Glomerular endothelial cell (primary cell): ENCODE results near the gene SDR42E2. TPM values are rescaled to one million over a fixed set of nuclear protein-coding genes. Genes with fewer than 3 reads are reported as not detected.
A peak's percentile ranks its signal among the peaks of the same experiment; 100 is the strongest.
"Not testable (repeated sequence)": the region's sequence is repeated elsewhere in the genome, so short reads cannot be mapped to it uniquely, and the experiment has no call there.

Experiments used
- DNase-seq: peaks from one replicate; pipeline ENCODE4 v3.0.0-alpha.2; 2011; ENCODE audit warnings: low read depth, low spot score; ENCODE audit errors: extremely low read depth
- total RNA-seq: library from RNA; depleted of rRNA; stranded (reverse); fragments of >200 nt; gene quantifications from 2 replicates; pipeline ENCODE4 v1.2.3, GENCODE V29; 2015

Gene SDR42E2
- total RNA-seq, 1 donor from 2014 or later, result not detected

DNA sequence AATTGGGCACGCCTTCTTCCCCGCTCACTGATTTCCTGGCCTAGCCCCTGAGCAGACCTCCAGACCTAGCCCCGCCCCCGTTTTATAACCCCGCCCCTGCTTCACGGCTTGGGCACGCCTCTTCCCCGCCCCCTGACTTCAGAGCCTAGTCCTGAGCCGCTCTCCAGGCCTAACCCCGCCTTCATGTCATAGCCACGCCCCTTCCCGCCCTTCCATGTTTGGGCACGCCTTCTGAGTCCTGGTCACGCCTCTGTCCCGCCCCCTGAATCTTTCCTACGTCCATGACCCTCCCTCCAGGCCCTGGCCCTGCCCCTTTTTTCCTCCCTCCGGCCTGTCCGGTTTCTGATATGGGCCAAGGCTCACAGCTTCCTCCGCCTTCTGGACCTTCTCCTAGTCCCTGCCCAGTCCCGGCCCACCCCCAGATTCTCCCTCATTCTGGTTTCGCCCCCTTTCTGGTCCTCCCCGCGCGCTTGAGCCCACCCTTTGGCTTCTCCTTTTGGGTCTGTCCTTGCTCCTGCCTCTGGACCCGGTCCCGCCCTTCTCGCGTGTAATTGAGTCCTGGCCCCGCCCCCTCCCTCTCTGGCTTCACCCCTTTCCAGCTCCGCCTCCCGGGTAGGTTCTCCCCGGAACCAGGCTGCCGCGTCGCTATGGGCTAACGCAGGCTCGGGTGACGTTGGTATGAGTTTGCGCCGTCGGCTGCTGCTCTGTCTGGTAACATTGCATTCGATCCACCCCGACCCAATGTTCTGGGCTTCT is 28.6 kb downstream of the SDR42E2 start:
- peak; percentile 99 for DNase-seq

DNA sequence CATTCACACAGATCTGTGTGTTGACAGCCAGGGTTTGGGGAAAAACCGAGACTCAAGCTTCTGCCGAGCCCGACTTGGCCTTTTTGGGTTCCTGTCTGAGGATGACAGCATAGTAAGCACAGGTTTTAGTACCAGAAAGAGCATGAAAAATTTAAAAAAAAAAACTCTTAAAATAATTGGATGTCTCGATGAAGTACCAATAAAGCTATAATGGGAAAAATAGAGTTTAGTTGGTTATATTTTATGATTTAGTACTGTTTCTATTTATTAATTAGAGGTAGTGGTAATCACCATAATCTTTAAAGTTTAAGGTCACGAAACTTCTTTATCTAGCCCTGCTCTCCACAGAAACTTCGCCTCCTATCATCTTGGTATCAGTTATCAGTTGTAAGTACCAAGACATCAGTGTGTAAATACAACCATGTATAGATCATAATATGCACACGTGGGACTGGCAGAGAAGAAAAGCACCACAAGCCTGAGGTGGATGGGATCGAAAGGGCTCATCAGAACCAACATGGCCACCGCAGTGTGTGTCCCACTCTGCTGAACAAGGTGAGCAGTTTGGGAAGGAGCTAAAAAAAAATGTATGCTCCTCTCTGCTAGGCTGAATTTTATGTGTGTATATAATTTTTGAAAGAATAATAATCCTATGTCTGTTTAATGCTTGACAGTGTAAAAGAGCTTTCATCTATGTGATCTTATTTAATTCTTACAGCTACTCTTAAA is 29.4 kb downstream of the SDR42E2 start:
- no peak for DNase-seq

DNA sequence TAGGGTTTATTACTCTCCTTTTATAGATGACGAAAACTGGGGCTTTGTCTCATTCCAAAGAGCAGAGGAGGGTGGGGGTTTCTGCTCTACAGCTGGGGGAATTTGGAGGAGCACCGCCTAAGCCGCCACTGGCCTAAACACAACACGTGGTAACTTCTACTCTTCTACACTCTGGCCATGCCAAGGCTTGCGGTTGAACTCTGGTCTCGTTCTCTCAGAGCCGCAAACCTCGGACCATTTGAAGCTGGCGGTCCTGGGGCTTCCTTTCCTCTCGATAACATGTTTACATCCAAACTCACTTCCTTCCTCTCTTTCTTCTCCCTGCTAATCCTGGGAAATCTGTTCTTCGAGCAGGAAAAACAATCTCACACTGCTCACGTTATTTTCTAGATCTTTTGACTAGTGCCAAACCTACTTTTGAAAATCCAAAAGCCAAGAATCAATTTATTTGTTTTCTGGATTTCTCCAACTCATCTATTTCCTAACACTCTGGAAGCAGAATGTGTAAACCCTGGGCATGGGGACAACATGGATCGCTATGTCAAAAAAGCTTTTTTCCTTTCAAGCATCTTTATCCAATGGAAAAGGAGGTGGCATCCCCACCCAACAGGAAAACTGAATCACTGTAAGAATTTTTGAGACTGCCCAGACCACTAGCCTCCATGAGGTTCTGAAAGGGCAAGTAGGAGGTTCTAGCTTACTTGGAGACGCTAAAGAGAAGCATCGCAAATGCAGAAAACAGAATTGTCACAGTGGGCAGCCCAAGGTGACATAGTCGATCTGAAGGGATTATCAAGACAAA is 30.2 kb downstream of the SDR42E2 start:
- no peak for DNase-seq

DNA sequence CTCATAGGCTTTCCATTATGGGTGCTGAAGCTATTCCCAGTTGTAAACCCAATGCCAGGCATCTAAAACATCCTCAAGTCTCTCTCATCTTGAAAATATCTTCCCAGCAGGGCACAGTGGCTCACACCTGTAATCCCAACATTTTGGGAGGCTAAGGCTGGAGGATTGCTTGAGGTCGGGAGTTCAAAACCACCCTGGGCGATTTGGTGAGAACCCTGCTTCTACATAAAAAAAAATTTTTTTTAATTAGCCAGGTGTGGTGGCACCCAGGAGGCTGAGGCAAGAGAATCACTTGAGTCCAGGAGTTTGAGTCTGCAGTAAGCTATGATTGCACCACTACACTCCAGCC is 30.7 kb downstream of the SDR42E2 start:
- no peak for DNase-seq

DNA sequence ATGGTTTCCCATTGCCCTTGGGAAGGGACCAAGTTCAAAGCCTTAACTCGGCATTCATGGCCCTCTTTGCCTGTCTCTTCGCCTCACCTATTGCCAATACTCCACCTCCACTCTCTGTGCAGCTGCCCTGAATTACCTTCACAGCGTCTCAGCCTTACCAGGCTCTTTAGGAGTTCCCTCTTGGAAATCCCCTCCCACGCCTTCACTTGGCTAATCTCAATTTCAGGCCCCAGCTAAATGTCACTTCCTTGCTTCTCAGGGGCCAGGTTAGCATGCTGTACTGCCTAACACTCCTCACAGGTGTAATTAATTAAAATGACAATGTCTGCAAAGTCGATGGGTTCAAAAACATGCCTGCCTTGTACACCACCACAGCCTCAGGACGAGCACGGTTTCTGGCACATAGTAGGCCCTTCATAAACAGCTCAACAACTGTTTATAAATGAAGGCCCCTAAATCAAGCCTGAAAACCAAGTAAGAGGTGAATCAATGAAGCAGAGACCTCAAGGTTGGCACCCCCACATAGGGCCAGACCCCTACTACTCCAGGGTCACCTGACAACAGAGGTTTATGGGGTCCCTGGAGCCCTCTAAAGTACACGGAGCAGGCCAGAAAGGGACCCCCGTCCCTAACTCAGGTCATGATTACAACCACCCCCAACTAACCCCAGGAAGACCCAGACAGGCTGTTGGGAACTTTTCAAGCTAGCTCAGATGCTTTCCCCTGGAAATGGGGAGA is 32.6 kb downstream of the SDR42E2 start:
- no peak for DNase-seq

DNA sequence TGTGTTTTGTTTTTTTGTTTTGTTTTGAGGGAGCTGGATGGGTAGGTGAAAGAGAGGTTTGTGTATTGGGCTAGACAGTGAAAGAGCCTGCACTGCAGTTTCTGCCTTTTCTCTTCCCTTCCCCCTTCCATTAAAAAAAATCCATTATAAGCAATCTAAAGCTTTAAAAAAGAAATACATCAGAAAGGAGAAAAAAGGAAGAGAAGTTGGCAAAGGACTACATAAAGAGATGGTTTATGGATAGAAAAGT is 33.1 kb downstream of the SDR42E2 start:
- no peak for DNase-seq

DNA sequence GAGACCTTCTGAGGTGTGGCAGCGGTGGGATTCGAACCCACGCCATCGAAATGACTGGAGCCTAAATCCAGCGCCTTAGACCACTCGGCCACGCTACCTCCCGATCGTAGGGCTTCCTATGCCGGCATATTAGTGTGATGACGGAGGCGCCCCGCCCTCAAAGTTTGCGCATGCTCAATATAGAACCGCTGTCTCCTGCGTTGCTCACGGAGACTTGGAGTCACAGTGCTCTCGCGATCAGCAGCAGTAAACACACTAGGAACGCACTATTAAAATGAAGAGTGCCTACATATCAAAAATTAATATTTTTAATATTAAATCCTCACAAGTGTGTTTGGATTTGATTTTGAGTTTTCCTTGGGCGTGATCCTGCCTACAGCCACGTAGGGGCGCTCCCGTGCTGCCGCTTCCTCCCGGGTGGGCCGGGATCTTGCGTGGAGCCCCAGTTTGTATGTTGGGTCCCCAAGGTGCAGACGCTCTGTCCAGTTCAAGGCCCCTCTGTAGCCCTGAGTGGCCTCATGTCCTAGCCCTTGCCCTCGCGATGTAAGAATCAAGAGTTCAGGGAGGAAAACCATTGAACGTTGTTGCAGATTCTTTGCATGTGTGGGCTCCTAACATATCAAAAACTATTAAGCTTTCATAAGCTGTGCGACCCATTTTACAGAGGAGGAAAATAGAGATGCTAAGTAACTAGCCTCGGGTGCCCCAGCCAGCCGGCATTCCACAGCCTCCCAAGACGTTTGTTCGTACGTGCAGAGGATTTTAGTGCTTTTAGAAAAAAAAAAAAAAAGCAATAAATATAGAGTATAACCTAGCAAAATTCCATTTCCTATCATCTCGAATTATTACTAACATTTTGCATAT is 33.6 kb downstream of the SDR42E2 start:
- no peak for DNase-seq

DNA sequence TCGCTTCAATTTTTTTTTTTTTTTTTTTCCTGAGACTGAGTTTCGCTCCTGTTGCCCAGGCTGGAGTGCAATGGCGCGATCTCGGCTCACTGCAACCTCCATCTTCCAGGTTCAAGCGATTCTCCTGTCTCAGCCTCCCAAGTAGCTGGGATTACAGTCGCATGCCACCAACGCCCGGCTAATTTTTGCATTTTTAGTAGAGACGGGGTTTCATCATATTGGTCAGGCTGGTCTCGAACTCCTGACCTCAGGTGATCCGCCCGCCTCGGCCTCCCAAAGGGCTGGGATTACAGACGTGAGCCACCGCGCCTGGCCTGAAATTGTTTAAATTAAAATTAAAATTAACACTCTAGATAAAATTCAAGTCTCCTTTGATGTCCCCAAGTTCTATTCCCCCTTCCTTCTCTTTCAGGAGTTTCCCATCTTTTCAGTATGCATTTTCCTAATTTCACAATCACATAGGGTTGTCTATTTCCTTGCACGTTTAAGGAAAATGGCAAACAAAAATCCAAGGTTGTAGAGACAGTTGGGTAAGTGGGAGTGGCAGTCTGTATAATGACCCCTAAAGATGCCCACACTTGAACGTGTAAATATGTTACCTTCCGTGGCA is 34.4 kb downstream of the SDR42E2 start:
- DNase-seq, result not testable (repeated sequence)

DNA sequence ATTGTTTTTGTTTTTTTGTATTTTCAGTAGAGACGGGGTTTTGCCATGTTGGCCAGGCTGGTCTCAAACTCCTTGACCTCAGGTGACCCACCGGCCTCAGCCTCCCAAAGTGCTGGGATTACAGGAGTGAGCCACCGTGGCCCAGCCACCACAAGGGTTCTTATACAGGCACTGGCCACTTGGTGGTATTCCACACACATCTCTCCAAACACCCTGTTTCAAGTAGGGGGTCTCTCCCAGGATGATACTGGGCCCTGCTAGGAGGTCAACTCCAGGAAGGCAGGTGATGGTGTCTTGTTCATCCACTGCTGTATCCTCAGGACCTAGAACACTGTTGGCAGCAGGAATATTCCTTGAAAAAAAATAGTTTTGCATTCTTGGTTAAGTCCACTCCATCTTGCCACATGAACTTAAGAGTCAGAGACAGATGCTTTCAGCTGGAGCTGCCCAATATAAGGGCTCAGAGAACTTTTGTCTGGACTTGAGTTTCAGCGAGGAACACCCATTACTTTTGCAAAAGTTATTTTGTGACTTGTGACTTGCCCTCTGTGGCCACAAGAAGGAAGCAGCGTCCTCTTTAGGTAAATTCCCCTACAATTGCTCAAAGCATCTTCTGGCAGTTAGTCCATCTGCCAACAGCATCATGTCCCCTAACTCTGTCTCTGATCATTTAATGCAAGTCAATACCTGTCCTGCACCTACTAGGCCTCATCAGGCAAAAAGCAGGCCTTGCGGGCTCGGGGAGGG is 36.4 kb downstream of the SDR42E2 start:
- DNase-seq, result no peak

DNA sequence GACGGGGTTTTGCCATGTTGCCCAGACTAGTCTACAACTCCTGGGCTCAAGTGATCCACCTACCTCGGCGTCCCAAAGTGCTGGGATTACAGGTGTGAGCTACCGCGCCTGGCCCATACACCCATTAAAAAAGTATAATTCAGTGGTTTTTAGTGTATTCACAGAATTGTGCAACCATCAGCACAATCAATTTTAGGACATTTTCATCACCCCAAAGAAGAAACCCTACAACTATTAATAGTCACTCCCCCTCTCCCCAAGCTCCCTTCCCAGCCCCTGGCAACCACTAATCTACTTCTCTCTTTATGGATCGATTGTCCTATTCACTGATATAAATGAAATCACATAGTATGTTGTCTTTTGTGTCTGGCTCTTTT is 39.9 kb downstream of the SDR42E2 start:
- no peak for DNase-seq

DNA sequence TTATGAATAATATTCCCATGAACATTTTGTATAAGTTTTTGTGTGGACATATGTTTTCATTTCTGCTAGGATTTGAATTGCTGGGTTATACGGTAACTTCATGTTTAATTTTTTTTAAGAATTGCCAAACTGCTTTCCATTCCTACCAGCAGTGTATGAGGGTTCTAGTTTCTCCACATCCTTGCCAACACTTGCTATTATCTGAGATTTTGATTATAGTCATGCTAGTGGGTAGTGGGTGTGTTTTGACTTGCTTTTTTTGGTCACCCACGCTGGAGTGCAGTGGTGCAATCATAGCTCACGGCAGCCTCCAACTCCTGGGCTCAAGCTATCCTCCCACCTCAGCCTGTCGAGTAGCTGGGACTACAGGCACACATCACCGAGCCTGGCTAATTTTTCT is 40.8 kb downstream of the SDR42E2 start:
- no peak for DNase-seq

DNA sequence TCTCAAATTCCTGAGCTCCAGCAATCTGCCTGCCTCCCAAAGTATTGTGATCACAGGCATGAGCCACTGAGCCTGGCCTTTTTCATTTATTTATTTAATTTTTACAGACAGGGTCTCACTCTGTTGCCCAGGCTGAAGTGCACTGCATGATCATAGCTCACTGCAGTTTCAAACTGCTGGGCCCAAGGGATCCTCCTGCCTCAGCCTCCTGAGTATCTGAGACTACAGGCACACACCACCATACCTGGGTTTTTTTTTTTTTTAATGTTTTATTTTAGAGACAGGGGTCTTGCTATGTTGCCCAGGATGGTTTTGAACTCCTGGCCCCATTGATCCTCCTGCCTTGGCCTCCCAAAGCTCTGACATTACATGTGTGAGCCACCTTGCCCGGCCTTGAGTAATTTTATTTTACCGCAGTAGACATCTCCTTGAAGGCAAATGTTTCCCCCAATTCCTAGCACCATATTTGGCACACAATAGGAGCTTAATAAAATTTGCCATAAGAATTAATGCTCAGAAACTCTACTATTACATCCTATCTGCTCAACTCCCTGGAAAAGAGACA is 41.9 kb downstream of the SDR42E2 start:
- no peak for DNase-seq

DNA sequence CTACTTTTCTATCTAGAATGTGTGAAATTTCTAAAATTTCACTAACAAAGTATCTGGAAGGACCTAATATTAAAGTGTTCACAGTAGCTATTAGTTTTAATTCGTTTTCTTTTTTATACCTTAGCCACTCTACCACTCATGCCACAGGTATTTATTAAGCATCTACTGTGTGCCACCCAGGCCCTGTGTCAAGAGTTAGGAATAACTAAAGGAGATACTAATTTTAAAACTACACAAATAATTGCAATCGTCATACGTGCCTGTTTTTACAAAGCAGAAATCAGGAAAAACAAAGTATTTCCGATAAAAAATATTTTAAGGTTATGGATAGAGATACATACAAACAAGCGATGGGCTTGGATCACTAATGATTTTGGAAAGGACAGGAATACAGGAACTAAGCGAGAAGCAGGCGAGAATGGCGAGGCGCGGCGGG is 43.3 kb downstream of the SDR42E2 start:
- DNase-seq, result no peak

DNA sequence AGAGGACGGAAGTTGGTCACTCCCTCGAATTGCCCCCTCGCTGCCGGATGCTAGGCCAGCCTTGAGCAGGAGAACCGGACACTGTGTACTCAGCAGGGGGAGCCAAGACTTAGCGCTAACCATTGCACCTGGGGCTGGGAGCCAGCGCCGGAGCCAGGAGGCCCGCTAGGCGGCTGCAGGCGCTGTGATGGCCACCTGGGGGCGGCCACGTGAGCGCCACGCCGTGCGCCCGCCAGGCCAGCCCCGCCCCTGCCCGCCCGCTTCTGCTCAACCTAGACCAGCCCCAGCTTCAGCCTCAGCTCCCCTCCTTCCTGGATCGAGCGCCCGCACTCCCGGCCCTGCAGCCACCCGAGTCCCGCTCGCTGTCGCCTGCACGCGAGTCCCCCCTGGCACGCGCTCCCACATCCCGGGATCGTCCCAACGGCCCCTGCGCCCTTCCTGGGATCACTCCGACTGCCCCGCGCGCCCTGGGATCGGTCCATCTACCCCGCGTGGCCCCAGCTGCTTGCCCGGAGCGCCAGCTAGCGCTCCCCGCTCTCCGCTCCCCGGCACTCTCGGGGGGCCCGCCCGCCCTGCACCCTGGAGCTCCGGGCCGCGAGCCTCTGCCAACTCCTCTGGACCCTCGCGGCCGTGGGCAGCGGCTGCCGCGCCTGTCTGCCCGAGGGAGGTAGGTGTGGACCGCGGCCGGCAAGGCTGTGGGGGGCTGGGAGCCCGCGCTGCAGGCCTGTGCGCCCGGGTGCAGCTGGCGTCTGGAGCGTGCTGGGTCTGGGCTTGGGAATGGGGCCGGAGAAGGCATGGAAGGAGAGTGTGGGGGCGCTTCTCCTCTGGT is 43.9 kb downstream of the SDR42E2 start, which contains the start of gene EEF2K:
Gene EEF2K (plus strand): TSS at position 266 of the 829 bp plus-strand sequence. CDS start 19,452 bp downstream, outside the sequence.
- DNase-seq, result no peak

DNA sequence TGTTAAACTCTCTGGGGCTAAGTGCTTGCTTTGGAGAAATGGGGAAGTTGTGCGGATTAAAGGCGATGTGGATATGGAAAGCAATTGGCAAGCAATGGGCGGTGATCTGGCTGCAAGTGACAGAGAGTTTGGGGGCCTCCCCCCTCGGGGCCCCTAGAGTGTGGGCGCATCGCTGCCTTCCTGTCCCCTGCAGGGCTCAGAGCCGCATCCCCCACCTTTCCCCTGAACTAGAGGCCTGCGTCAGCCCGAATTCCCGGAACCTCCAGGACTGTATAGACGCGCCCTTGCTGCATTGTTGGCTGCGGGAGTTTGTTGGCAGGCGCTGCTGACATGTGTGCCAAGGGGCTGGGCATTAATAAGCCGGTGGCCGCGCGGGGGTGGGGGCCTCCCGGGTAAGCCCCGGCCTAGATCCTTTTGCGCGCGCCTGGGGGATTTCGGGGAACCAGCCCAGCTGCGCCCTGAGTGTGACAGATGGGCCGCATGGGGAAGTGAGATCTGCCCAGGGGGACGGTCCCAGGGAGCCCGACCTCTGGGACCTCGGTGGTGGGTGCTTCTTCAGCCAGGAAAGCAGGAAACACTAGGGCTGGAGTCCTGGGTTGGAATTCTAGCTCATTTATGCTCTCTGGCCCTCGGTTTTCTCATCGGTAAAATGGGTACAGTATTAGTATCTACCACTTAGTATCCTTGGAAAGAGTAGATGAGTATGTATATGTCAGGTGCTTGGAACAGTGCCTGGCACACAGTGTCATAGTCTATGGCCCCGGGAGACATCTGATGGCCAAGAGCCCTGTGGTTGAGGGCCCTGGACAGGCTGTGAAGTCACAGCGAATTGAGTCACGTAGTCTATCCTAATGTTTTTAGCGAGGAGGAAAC is 44.8 kb downstream of the SDR42E2 start:
- DNase-seq, result no peak

DNA sequence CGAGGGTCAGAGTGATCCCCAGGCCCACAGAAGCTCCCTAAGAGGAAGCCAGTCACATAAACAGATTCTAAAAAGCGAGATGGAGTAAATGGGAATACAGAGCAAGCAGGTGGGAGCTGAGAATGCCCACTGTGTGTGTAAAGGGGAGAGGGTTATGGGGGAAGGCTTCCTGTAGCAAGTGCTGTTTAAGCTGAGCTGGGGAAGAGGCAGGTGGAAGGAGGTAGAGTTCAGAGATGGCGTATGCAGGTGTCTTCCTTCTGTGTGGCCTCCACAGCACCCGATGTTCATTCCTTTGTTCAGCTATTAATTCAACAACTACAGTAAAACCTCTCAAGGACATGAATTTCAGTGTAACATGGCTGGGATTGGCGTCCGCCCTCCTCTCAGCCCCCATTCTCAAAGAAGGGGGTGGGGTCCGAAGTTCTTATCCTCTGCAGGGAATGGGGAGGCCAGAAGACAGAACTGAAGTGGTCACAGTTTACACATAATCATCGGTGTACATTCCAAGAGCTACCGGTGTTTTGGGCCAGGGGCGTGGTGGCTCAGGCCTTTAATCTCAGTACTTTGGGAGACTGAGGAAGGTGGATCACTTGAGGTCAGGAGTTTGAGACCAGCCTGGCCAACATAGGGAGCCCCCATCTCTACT is 45.5 kb downstream of the SDR42E2 start:
- DNase-seq, result no peak
